Retinal pigment epithelial cell (primary cell): Measurements from ENCODE around the gene HOXC5.

Experiments
- DNase-seq: peaks from one replicate; pipeline ENCODE4 v3.0.0-alpha.2; 2010; ENCODE audit warnings: low read depth
- H3K4me3 ChIP-seq: 2 replicates; pipeline ENCODE4 v1.5.1; 2011; ENCODE audit warnings: mild to moderate bottlenecking, low read length, control low read depth, moderate library complexity
- CTCF ChIP-seq: conservative IDR thresholded peaks from 2 replicates; pipeline ENCODE4 v1.5.1; 2011; ENCODE audit warnings: low read depth, low read length, control low read depth, inconsistent platforms

HOXC5 gene

GRCh38 chr12:54032627-54033100 lies at the start of gene HOXC5:
HOXC5 (plus strand) TSS chr12:54033050; CDS start chr12:54033123, 73 bp downstream.
- peak; percentile 2 for DNase-seq
- H3K4me3 ChIP-seq, result no peak within 1 kb of the TSS
- TF ChIP-seq CTCF, result peak; percentile 85

GRCh38 chr12:53983568-53983949 lies 49.3 kb upstream of the HOXC5 start:
- no peak for TF ChIP-seq CTCF
- H3K4me3 ChIP-seq, result no peak overlapping the region
- no peak for DNase-seq

GRCh38 chr12:53983950-53984572 lies 48.8 kb upstream of the HOXC5 start:
- no peak for DNase-seq
- no peak overlapping the region for H3K4me3 ChIP-seq
- TF ChIP-seq CTCF, result no peak

GRCh38 chr12:53984901-53985691 lies 47.8 kb upstream of the HOXC5 start, which contains the start of gene HOXC10:
HOXC10 (plus strand) TSS chr12:53985146; CDS start chr12:53985260, 114 bp downstream.
- peak; percentile 49 for TF ChIP-seq CTCF
- no peak within 1 kb of the TSS for H3K4me3 ChIP-seq
- peak; percentile 5 for DNase-seq

- TF ChIP-seq CTCF, result no peak
- no peak overlapping the region for H3K4me3 ChIP-seq
- no peak for DNase-seq
Observed at GRCh38 chr12:53985692-53985993, 47.2 kb upstream of the HOXC5 start.

- DNase-seq, result no peak
- TF ChIP-seq CTCF, result no peak
- H3K4me3 ChIP-seq, result no peak overlapping the region
Observed at GRCh38 chr12:53985994-53986685, 46.7 kb upstream of the HOXC5 start.
